HG03064 (cell line): ENCODE data around the gene LRRIQ1.

Experiments used
- ATAC-seq: cut with Tn5 transposase; IDR thresholded peaks from one replicate; pipeline ENCODE4 v1.9.1; 2021; ENCODE audit warnings: low read depth; ENCODE audit not compliant: unreplicated experiment

LRRIQ1 gene

GRCh38 chr12:85279449-85280164 lies 243.5 kb downstream of the LRRIQ1 start:
- ATAC-seq: no peak

GRCh38 chr12:85280165-85280983 lies 244.2 kb downstream of the LRRIQ1 start, which contains the start of gene ALX1:
ALX1 (plus strand) TSS chr12:85280220; CDS start chr12:85280262, 42 bp downstream.
- ATAC-seq: no peak

- ATAC-seq: no peak
Measured at GRCh38 chr12:85280984-85281630, 245.0 kb downstream of the LRRIQ1 start.

GRCh38 chr12:85281636-85282312 lies 245.6 kb downstream of the LRRIQ1 start:
- no peak for ATAC-seq

GRCh38 chr12:85283560-85283959 lies 247.4 kb downstream of the LRRIQ1 start:
- ATAC-seq: no peak
